Mucosa of stomach (tissue), 1 donor: ENCODE results near the gene C7orf57.
"Not testable (repeated sequence)": the region's sequence is repeated elsewhere in the genome, so short reads cannot be mapped to it uniquely, and the experiment has no call there.

Source experiments
- H3K27me3 ChIP-seq: one replicate; pipeline ENCODE4 v1.7.0; 2013; ENCODE audit warnings: mild to moderate bottlenecking, low read length; ENCODE audit not compliant: control insufficient read depth, insufficient read depth
- H3K36me3 ChIP-seq: one replicate; pipeline ENCODE4 v1.7.0; 2013; ENCODE audit warnings: low read length; ENCODE audit not compliant: control insufficient read depth, insufficient read depth
- H3K4me1 ChIP-seq: one replicate; pipeline ENCODE4 v1.7.0; 2013; ENCODE audit warnings: mild to moderate bottlenecking, low read length; ENCODE audit not compliant: control insufficient read depth, insufficient read depth
- H3K4me3 ChIP-seq: one replicate; pipeline ENCODE4 v1.7.0; 2013; ENCODE audit warnings: low read length
- H3K9ac ChIP-seq: one replicate; pipeline ENCODE4 v1.7.0; 2013; ENCODE audit warnings: mild to moderate bottlenecking, low read length, moderate library complexity
- H3K9me3 ChIP-seq: one replicate; pipeline ENCODE4 v1.7.0; 2013; ENCODE audit warnings: mild to moderate bottlenecking, low read length, moderate library complexity; ENCODE audit not compliant: control insufficient read depth
- donor health status: Pancreatic carcinoma.

C7orf57 gene

DNA sequence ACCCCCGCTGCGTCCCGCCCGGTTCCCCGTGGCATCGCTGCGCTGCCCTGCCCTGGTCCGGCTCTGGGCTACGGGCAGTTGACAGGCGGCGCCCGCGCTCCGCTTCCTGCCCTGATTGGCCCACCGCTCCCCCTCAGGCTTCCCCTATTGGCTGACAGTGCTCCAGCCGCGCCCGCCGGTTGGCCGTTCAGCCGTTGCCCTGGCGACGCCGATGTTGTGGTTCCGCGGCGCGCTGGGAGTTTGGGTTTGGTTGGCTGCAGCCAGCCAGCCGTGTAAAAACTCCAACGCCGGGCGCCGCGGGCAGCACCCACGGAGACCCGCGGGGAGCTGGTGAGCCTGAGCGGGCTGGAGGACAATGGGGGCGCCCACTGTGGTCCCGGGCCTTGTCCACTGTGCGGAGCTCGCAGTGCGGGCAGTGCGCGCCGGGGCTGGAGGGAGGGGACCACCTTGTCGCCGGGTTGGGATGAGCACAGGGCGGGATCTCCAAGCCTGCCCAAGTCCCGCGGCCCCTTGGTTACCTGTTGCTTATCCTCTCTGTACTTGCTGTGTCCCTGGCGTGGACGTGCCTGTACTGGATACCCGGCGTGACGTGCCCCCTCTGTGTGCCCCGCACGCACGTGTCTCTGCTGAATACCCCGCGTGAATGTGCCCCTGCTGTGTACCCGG is at the start of gene C7orf57:
C7orf57 (plus strand) TSS at position 243 of the 666 bp plus-strand sequence. CDS start 766 bp downstream, outside the sequence.
- H3K9ac ChIP-seq = no peak within 1 kb of the TSS
- peaks cover 9% of the 10 kb centered on the region for H3K4me1 ChIP-seq
- no peaks in the 10 kb centered on the region for H3K36me3 ChIP-seq
- H3K27me3 ChIP-seq = peaks cover 26% of the 10 kb centered on the region
- H3K4me3 ChIP-seq = peak within 1 kb of the TSS; percentile 56
- no peaks in the 10 kb centered on the region for H3K9me3 ChIP-seq

DNA sequence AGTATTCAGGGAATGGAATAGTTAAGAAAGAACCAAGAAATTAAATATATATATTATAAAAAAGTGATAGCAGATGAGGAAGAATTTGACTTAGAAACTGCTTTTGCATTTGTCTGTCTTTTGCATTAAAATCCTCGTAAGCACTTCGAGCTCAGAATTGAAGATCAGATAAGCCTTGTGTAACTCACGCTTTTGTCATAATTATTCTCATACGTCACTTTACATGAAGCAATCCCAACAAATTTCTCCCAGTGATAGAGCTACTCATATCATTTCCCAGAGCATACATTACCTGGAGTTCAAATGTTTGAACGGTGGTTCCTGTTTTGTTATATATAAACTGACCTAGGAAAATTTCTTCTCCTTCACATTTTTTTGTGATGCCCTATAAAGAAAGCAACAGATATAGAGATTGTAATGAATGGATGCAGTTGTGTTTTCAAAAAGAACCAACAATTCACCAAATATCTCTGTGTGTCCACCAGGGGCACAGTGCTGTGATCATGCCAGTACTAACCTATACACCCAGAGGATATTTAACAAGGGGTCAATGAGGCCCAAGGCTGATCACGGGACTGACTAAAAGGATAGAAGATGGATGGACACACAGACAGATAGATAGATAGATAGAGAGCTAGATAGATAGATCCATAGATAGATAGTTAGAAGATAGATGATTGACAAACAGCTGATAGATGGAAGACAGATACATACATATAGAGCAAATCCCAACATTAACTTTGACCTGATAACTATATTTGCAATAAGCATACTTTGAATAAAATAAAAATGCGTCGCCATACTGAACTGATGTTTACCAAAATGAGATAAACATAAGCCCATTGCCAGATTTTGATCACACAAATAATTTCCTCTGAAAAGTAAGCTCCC is 46.6 kb upstream of the C7orf57 start:
- Histone ChIP-seq H3K9me3 (no peaks in the 10 kb centered on the region), H3K4me3 (no peak overlapping the region), H3K27me3 (no peaks in the 10 kb centered on the region), H3K4me1 (peaks cover 9% of the 10 kb centered on the region), H3K9ac (no peak overlapping the region), H3K36me3 (no peaks in the 10 kb centered on the region)

- not testable (repeated sequence) for H3K9me3 ChIP-seq, H3K4me1 ChIP-seq, H3K9ac ChIP-seq, H3K4me3 ChIP-seq, H3K27me3 ChIP-seq, H3K36me3 ChIP-seq
Measured at GRCh38 chr7:47989607-47990400, 45.5 kb upstream of the C7orf57 start.

GRCh38 chr7:47990592-47990991 is 44.8 kb upstream of the C7orf57 start:
- H3K9me3 ChIP-seq = no peaks in the 10 kb centered on the region
- no peaks in the 10 kb centered on the region for H3K27me3 ChIP-seq
- no peak overlapping the region for H3K4me3 ChIP-seq
- no peak overlapping the region for H3K9ac ChIP-seq
- no peaks in the 10 kb centered on the region for H3K36me3 ChIP-seq
- peaks cover 9% of the 10 kb centered on the region for H3K4me1 ChIP-seq

DNA sequence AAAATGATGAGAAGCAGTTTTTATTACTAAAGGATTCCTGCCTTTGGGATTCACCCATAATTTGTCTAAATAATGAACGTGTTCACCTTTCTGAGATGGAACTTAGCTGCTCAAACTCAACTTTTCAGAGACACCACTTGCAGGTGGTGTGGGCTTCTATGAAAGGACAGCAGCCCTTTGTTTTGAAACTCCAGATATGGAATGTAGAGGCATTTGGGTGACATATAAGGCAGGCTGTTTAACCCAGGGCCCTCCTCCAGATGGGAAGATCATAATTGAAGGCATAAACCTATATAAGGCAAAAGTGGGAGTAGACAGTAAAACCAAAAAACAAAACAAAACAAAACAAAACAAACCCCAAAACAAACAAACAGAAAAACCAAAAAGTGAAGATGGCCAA is 44.1 kb upstream of the C7orf57 start:
- H3K9me3 ChIP-seq = no peaks in the 10 kb centered on the region
- no peaks in the 10 kb centered on the region for H3K27me3 ChIP-seq
- no peak overlapping the region for H3K4me3 ChIP-seq
- H3K4me1 ChIP-seq = peaks cover 9% of the 10 kb centered on the region
- H3K9ac ChIP-seq = peak overlapping the region; percentile 25
- H3K36me3 ChIP-seq = no peaks in the 10 kb centered on the region

- Histone ChIP-seq H3K36me3 (no peaks in the 10 kb centered on the region), H3K9ac (peak overlapping the region; percentile 25), H3K27me3 (no peaks in the 10 kb centered on the region), H3K9me3 (no peaks in the 10 kb centered on the region), H3K4me1 (peaks cover 9% of the 10 kb centered on the region), H3K4me3 (peak overlapping the region; percentile 32)
Measured at GRCh38 chr7:47991741-47992311, 43.5 kb upstream of the C7orf57 start.

DNA sequence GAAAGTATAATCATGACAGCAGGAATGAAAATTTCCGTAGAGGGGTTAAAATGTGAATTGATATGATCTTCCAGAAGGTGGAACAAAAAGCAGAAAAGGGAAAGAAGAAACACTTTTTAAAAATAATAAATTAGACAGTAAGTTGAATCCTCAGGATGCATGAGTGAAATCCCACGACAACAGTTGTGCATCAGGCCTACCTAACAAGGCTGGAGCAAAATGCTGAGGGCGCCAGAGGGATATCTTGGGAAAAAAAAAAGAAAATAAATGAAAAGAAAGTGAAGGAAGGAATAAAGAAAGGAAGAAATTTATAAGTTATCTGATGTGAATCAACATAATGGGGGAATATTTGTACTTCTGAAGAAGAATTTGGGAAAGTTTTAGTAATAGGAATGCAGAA is 42.9 kb upstream of the C7orf57 start:
- peaks cover 9% of the 10 kb centered on the region for H3K4me1 ChIP-seq
- H3K9me3 ChIP-seq = no peaks in the 10 kb centered on the region
- no peaks in the 10 kb centered on the region for H3K27me3 ChIP-seq
- no peaks in the 10 kb centered on the region for H3K36me3 ChIP-seq
- H3K4me3 ChIP-seq = no peak overlapping the region
- H3K9ac ChIP-seq = peak overlapping the region; percentile 25

DNA sequence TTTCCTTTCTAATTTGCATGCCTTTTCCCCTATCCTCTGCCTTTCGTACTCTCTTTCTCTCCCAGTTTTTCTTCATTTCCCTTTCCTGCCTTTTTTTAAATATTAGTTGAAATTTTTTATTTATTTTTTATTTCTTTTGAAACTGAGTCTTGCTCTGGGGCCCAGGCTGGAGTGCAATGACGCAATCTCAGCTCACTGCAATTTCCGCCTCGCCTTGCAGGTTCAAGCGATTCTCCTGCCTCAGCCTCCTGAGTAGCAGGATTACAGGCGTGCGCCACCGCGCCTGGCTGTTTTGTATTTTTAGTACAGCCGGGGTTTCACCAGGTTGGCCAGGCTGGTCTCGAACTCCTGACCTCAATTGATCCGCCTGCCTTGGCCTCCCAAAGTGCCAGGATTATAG is 35.9 kb upstream of the C7orf57 start:
- Histone ChIP-seq H3K36me3 (no peaks in the 10 kb centered on the region), H3K4me1 (peaks cover 4% of the 10 kb centered on the region), H3K9ac (no peak overlapping the region), H3K27me3 (no peaks in the 10 kb centered on the region), H3K9me3 (no peaks in the 10 kb centered on the region), H3K4me3 (no peak overlapping the region)

GRCh38 chr7:48000164-48000563 is 35.2 kb upstream of the C7orf57 start:
- not testable (repeated sequence) for H3K27me3 ChIP-seq, H3K36me3 ChIP-seq, H3K9me3 ChIP-seq, H3K4me3 ChIP-seq, H3K9ac ChIP-seq
- H3K4me1 ChIP-seq = peaks cover 12% of the 10 kb centered on the region

- Histone ChIP-seq H3K9ac (no peak overlapping the region), H3K9me3 (no peaks in the 10 kb centered on the region), H3K36me3 (no peaks in the 10 kb centered on the region)
Measured at GRCh38 chr7:48004032-48004431, 31.3 kb upstream of the C7orf57 start.

DNA sequence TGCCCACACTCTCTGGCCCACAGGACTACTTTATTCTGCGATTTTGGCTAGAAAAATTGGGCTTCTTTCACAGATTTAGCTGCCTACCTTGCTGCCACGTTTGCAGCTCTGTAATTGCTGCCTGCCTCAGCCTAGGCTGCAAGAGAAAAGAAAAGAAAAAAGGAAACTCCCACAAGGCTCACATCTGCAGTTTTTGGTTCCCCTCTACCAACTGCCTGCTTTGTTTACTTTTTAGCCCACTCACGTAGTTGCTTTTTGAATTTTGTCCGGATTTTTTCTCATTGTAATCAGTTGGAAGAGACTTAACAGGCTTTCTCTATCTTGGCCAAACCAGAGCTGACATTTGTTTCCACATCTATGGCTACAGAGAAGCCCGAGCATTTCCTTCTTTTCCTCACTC is 30.7 kb upstream of the C7orf57 start:
- no peaks in the 10 kb centered on the region for H3K9me3 ChIP-seq
- no peak overlapping the region for H3K4me3 ChIP-seq
- H3K27me3 ChIP-seq = no peaks in the 10 kb centered on the region
- peaks cover 18% of the 10 kb centered on the region for H3K4me1 ChIP-seq
- no peak overlapping the region for H3K9ac ChIP-seq
- H3K36me3 ChIP-seq = no peaks in the 10 kb centered on the region

More at GRCh38 chr7:48004032-48004431, 31.3 kb upstream of the C7orf57 start:
- Histone ChIP-seq H3K4me3 (no peak overlapping the region), H3K4me1 (peaks cover 18% of the 10 kb centered on the region), H3K27me3 (no peaks in the 10 kb centered on the region)
